GM19193 (cell line): ENCODE results near the gene DIAPH1.

Experiments
- POLR2A ChIP-seq: IDR thresholded peaks from 4 replicates; pipeline ENCODE4 v1.6.1; 2011; ENCODE audit not compliant: insufficient read depth, insufficient read length; ENCODE audit errors: extremely low read depth

Gene DIAPH1

DNA sequence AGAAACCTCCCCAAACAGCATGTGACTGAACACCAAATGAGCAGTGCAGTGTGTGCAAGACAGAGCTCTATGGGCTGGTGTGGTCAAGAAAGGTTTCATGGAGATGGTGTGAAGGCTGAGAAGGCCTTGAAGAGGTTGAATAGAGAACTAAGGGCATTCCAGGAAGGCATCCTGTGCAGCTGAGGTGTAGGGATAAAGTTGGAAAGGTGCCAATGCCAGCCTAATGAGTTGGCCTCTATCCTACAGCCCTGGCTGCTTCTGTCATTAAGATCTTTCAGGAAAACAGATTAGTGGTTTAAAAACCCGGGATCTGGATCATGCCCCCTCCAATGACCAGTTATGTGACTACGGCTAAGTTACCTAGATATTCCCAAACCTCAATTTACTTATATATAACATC is 13.8 kb upstream of the DIAPH1 start:
- TF ChIP-seq POLR2A: no peak

- TF ChIP-seq POLR2A: no peak
Measured at GRCh38 chr5:141630570-141631140, 11.9 kb upstream of the DIAPH1 start.

DNA sequence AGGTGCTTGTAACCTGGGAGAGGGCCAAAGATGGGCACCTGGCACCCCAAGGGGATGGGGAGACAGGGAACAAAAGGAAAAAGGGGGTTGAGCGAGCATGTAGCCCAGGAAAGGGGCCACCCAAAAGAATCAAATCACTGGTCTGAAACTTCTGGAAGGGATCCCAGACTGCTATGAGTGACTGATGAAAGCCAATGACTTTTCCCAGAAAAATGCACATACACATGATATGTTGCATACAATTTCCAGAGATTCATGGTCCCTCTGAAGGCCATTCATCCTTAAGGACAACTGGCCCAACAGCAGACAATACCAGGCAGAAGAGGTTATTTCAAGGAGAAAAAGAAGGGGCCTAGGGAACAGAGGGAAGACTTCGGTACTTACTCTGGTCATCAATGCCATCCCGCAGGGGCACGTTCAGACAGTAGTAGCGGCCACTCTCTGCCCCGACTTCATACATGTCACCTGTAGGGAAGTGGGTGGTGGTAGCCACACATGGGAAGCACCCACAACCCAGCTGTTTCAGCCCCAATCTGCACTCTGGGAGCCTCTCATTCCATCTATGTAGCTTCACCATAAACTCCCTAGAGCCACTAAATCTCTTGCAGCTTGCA is 9.5 kb upstream of the DIAPH1 start:
- TF ChIP-seq POLR2A: no peak

DNA sequence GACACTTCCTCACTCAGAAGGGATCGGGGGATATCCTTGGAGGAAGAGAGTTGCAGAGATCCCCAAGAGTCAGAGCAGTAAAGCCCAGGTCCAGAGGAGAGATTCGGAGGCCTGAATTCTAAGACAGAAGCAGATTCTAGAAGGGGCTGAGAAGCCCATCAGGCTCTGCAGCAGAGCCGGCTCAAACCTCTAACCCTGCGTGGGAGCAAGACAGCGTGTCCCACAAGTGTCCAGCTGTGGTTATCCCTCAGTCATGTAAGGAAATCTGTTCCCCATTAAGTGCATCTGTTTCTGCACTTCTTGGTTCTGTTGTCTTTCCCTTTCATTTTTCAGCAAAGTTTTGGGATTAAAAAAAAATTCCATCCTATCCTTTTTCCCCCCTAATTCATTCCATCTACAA is 4.8 kb upstream of the DIAPH1 start:
- no peak for TF ChIP-seq POLR2A

DNA sequence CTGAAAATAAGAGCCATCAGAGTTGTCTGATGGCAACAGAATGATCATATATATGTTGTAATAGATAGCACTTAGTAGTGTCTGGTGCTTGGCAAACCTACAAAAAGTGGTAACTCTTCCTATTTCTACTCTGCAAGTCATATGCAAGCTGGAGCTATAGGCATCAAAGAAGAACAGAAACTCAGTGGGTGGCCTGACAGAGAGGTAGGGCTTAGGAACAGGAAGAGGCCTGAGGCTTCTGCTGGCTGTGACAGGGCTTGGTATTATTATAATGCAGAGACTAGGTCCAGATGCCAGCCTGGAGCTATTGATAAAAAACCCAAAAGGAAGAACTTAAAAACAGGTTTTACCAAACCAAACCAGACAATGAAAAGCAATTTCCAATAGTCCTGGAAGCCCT is 4.4 kb upstream of the DIAPH1 start:
- TF ChIP-seq POLR2A: no peak

GRCh38 chr5:141618030-141618803 is 583 bp downstream of the DIAPH1 start:
- TF ChIP-seq POLR2A: no peak

DNA sequence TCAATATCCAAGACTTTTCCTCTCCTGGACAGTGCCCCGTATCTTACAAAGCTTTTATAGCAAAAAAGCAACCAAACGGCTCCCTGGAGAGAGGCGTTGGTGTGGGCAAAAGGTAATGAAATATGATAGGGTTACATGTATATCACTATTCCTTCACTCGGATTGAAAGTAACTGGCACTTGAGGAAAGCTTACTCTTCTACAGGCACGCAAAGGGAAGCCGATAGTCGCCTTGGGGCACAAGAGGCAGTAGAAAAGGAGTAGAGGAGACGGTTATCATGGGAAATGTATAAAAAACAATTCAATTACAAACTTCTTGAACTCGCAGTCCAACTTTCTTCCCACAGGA is 1.1 kb downstream of the DIAPH1 start:
- no peak for TF ChIP-seq POLR2A

GRCh38 chr5:141617128-141617527 is 1.7 kb downstream of the DIAPH1 start:
- TF ChIP-seq POLR2A: no peak

- no peak for TF ChIP-seq POLR2A
Measured at GRCh38 chr5:141615991-141616720, 2.6 kb downstream of the DIAPH1 start.

GRCh38 chr5:141613344-141613743 is 5.5 kb downstream of the DIAPH1 start:
- no peak for TF ChIP-seq POLR2A

DNA sequence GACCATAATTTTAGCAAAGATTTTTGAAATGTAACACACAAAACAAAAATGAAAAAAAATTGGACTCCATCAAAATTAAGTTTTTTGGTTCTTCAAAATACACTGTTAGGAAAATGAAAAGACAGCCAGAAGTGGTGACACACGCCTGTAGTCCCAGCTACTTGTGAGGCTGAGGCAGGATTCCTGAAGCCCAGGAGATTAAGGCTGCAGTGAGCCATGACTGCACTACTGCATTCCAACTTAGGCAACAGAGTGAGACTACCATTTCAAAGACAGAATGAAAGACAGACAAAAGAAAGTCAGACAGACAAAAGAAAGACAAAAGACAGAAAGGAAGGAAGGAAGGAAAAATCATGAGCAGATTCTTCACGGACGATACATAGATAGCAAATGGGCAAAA is 7.5 kb downstream of the DIAPH1 start:
- no peak for TF ChIP-seq POLR2A

- TF ChIP-seq POLR2A: no peak
Measured at GRCh38 chr5:141609044-141609443, 9.8 kb downstream of the DIAPH1 start.

DNA sequence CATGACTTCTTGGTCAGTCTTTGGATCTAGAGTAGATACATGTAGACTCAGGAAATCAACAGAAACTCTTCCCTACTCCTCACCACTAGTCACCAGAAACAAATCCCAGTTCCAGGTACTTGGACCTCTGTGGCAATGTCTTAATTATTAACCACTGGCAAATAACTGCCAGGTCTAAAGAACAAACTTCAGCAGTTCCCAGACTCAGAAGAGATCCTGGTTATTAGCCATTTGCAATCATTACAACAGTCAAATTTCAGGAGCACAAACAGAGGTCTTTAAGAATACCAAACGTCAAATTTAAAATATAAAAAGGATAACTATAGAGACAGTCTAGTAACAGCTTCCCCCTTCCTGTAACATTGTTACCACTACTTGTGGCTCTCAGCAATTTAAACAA is 10.2 kb downstream of the DIAPH1 start:
- TF ChIP-seq POLR2A: no peak

DNA sequence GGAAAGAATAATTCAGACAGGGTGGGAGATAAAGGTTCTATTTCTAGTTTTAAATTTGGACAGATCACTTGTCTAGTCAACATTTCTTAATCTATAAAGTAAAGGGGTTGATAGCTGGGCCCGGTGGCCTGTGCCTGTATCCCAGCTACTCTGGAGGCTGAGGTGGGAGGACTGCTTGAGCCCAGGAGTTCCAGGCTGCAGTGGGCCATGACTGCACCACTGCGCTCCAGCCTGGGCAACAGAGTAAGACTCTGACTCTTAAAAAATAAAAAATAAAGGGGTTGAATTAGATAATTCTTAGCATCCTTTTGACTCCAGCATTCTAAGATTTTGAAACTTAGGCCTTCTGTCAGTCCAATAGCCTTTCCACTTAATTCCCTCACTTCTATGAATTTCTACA is 10.8 kb downstream of the DIAPH1 start:
- no peak for TF ChIP-seq POLR2A

- TF ChIP-seq POLR2A: no peak
Measured at GRCh38 chr5:141605523-141606277, 13.1 kb downstream of the DIAPH1 start.
